Effector memory CD4-positive, alpha-beta T cell (primary cell): Measurements from ENCODE around the gene ARID3A.

Source experiments
- DNase-seq, 3 donors: peaks; one replicate each; pipeline ENCODE4 v3.0.0-alpha.2; 2020
- H3K27ac ChIP-seq: 2 replicates; pipeline ENCODE4 v1.7.0; 2013; ENCODE audit warnings: mild to moderate bottlenecking, low read length, moderate library complexity; ENCODE audit not compliant: insufficient read depth, poor library complexity, severe bottlenecking
- H3K27me3 ChIP-seq: replicated peaks from 2 replicates; pipeline ENCODE4 v1.7.0; 2013; ENCODE audit warnings: mild to moderate bottlenecking, low read length; ENCODE audit not compliant: insufficient read depth, control insufficient read depth, poor library complexity, severe bottlenecking
- H3K36me3 ChIP-seq: 2 replicates; pipeline ENCODE4 v1.7.0; 2013; ENCODE audit warnings: mild to moderate bottlenecking, low read length, moderate library complexity; ENCODE audit not compliant: control insufficient read depth, insufficient read depth
- H3K4me1 ChIP-seq: 2 replicates; pipeline ENCODE4 v1.7.0; 2013; ENCODE audit warnings: low read length, mild to moderate bottlenecking; ENCODE audit not compliant: control insufficient read depth, insufficient read depth, poor library complexity, severe bottlenecking
- H3K4me3 ChIP-seq: 2 replicates; pipeline ENCODE4 v1.7.0; 2013; ENCODE audit warnings: low read length, low read depth, mild to moderate bottlenecking; ENCODE audit not compliant: insufficient read depth, poor library complexity, severe bottlenecking
- H3K9me3 ChIP-seq: 2 replicates; pipeline ENCODE4 v1.7.0; 2013; ENCODE audit warnings: mild to moderate bottlenecking, low read length, moderate library complexity; ENCODE audit not compliant: control insufficient read depth

The ARID3A gene

DNA sequence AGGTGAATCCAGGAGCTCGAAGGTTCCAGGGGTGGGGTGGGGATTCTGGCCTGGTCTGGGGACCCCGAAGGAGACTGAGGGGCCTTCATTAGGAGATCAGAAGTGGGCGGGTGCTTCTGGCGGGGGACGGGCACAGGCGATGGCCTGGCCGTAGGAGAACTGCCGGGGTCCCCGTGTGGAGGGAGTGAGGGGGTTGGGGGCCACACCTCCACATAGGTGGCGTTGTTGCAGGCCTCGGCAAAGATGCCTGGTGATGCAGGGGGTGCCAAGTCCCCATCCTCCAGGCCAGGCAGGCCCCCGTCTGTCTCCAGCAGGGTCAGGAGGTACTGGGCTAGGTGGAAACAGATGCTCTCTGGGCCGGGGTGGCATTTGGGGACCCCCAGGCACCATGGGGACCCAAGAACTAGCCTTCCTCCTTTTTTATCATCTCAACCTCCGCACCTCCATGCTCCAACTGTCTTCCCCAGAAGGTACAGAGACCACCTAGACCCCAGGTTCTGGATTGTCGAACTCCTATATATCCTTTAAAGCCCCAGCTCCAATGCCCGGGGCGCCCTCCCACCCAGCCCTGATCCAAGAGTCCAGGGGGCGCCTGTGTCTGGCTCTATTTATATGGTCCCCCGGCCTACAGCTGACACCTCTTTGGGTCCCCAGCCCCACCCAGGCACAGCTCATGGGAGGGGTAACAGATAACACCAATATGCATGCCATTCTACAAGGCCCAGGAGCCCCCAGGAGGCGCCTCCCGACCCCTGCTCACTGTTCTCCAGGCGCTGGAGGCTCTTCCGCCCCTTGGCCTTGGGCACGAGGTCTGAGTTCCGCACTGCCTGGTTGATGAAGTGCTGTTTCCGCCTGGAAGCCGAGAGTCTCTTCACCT is 24.4 kb upstream of the ARID3A start:
- Histone ChIP-seq H3K36me3 (peaks cover 54% of the 10 kb centered on the region), H3K4me1 (peaks cover 4% of the 10 kb centered on the region), H3K9me3 (no peaks in the 10 kb centered on the region), H3K27ac (no peak overlapping the region), H3K4me3 (no peak overlapping the region), H3K27me3 (no peaks in the 10 kb centered on the region)
- no peak for DNase-seq

DNA sequence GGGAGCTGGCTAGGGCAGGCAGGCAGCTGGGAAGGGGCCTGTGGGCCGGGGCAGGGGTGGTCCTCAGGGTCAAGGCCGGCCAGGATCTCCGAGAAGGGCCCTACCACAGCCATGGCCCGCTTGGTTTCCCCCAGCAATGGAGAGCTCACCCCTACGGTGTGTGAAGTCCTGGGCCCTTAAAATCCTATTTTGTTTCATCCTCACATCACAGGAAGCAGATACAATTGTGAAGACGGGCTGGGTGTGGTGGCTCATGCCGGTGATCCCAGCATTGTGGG is 23.8 kb upstream of the ARID3A start:
- Histone ChIP-seq H3K27me3 (no peaks in the 10 kb centered on the region), H3K27ac (no peak overlapping the region), H3K4me3 (no peak overlapping the region), H3K4me1 (peaks cover 10% of the 10 kb centered on the region), H3K9me3 (no peaks in the 10 kb centered on the region), H3K36me3 (peaks cover 49% of the 10 kb centered on the region)
- DNase-seq: no peak

DNA sequence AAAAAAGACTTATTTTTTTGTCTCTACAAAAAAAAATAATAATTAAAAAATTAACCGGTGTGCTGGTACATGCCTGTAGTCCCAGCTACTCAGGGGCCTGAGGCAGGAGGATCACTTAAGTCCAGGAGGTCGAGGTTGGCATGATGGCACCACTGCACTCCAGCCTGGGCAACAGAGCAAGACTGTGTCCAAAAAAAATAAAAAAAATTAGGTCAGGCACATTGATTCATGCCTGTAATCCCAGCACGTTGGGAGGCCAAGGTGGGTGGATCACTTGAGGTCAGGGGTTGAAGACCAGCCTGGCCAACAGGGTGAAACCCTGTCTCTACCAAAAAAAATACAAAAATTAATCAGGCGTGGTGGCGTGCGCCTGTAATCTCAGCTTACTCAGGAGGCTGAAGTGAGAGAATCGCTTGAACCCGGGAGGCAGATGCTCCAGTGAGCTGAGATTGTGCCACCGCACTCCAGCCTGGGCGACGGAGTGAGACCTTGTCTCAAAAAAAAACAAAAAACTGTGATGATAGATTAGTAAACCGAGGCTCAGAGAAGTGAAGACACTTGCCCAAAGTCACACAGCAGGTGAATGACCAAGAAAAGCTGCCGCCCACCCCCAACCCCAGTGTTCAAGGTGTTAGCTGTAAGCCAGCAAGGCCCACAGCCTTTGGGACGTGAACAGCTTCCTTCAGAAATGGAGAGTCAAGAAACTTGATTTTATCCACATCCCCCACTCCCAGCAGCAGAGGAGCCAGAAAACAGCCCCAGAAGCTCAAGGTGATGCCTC is 23.2 kb upstream of the ARID3A start:
- peaks cover 16% of the 10 kb centered on the region for H3K4me1 ChIP-seq
- H3K9me3 ChIP-seq: no peaks in the 10 kb centered on the region
- no peak overlapping the region for H3K27ac ChIP-seq
- DNase-seq: no peak
- no peak overlapping the region for H3K4me3 ChIP-seq
- H3K36me3 ChIP-seq: peaks cover 43% of the 10 kb centered on the region
- no peaks in the 10 kb centered on the region for H3K27me3 ChIP-seq

DNA sequence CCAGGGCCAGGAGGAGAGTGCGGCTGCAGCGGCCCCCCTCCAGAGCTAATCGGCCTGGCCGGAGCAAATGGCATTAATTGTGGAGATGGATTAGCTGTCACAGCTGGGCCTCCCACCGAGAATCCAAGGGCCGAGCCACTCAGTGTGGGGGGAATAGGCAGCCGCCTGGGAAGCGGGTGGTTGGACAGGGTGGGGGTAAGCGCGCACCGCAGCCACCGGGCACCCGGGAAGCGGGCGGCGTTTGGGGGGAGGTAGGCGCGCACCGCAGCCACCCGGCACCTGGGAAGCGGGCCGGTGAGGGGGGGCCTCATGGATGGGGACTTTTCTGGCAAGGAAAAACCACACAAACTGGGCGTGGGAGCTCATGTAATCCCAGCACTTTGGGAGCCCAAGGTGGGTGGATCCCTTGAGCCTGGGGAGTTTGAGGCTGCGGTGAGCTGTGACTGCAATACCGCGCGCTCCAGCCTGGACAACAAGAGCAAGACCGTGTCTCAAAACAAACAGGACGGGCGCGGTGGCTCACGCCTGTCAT is 22.5 kb upstream of the ARID3A start:
- Histone ChIP-seq H3K4me1 (peaks cover 22% of the 10 kb centered on the region), H3K36me3 (peaks cover 40% of the 10 kb centered on the region)
- no peak for DNase-seq

DNA sequence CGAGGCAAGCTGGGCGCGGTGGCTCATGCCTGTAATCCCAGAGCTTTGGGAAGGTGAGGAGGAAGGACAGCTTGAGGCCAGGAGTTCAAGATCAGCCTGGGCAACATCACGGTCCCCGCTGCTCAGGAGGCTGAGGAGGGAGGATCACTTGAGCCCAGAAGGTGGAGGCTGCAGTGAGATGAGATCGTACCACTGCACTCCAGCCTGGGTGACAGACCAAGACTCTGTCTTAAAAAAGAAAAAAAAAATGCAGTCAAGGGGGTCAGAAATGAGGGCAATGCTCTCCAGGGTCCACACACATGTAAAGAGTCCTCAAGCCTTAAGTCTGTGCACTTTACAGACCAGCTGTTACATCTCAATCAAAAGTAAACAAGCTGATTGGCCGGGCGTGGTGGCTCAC is 21.3 kb upstream of the ARID3A start:
- no peaks in the 10 kb centered on the region for H3K27me3 ChIP-seq
- peaks cover 28% of the 10 kb centered on the region for H3K36me3 ChIP-seq
- H3K27ac ChIP-seq: no peak overlapping the region
- H3K4me3 ChIP-seq: no peak overlapping the region
- peaks cover 32% of the 10 kb centered on the region for H3K4me1 ChIP-seq
- H3K9me3 ChIP-seq: no peaks in the 10 kb centered on the region
- no peak for DNase-seq

More for the DNA sequence above, 22.5 kb upstream of the ARID3A start:
- Histone ChIP-seq H3K27ac (no peak overlapping the region), H3K9me3 (no peaks in the 10 kb centered on the region), H3K4me3 (no peak overlapping the region), H3K27me3 (no peaks in the 10 kb centered on the region)

DNA sequence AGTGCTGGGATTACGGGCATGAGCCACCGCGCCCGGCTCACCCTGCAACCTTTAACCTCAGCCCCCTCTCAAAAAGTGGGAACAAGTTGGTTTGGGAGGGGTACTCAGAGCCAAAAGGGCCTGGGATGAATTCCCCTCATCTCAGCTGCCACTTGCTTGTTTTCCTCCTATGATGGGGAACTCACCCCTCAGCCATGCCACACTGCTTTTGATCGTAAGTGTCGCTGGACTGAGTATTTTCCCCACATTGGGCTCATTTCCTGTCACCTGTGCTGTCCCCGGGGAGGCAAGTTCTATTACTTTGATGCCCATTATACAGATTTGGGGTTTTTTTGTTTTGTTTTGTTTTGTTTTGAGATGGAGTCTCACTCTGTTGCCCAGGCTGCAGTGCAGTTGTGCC is 19.4 kb upstream of the ARID3A start:
- peak overlapping the region; percentile 94 for H3K27ac ChIP-seq
- no peak for DNase-seq

DNA sequence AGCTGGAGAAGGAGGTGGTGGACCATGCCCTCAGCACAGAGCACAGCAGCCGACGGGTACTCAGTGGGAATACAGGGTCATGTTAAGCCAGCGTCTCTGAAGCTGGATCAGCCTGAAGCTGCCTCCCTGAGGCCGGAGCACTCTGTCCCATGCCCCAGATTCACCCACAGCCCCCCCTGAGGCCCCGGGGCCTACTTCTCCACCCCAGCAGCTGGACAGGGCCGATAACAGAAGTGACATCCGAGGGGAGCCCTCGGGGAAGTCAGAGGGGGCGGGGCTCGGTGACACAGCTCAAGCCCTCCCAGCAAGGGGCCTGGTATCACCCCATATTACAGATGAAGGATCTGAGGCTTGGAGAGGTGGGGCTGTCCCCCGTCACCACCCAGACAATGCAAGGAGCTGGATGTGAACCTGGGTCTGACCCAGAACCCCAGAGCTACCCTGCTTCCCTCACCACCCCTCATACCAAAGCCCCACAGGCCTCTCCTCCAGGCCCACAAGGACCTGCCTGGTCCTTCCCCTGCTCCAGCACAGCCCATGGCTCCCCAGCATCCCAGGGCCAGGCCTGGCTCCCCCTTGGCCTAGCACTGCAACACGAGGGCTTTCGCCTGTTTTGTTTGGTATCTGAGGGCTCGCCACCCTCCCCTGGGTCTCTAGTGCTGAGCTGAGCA is 18.5 kb upstream of the ARID3A start:
- Histone ChIP-seq H3K4me3 (no peak overlapping the region), H3K4me1 (peaks cover 51% of the 10 kb centered on the region), H3K27ac (peak overlapping the region; percentile 94), H3K36me3 (peaks cover 11% of the 10 kb centered on the region), H3K27me3 (no peaks in the 10 kb centered on the region), H3K9me3 (no peaks in the 10 kb centered on the region)
- DNase-seq: no peak

More for the DNA sequence above, 19.4 kb upstream of the ARID3A start:
- Histone ChIP-seq H3K36me3 (peaks cover 19% of the 10 kb centered on the region), H3K4me3 (no peak overlapping the region), H3K4me1 (peaks cover 48% of the 10 kb centered on the region), H3K27me3 (no peaks in the 10 kb centered on the region), H3K9me3 (no peaks in the 10 kb centered on the region)

DNA sequence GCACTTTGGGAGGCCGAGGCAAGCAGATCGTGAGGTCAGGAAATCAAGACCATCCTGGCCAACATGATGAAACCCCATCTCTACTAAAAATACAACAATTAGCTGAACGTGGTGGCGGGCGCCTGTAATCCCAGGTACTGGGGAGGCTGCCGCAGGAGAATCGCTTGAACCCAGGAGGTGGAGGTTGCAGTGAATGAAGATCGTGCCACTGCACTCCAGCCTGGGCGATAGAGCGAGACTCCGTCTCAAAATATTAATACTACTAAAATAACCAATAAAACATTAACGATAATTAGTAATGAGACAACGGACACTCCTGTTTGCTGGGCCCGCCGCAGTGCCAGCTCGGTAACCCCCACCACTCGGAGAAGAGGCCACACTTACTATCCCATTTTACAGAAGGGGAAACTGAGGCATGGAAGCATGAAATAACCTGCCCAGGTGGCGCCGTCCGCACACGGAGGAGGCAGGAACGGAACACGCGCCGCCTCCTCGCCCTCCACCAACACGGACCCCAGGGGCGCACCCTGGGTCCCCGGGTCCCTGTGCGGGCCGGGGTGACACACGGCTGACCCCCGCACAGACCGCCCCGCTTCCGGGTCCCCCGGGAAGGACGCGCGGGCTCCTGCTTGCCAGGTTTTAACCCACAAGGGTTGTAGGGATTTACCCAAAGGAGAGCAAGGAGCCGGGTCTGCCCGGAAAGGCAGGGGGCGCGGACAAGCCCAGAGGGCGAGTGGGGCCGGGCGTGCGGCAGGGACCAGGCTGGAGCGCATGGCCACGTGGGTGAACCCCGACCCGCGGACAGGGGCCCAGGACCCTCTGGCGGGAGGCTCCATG is 14.4 kb upstream of the ARID3A start:
- Histone ChIP-seq H3K27ac (peak overlapping the region; percentile 94), H3K4me3 (no peak overlapping the region), H3K9me3 (no peaks in the 10 kb centered on the region), H3K4me1 (peaks cover 53% of the 10 kb centered on the region), H3K36me3 (peaks cover 3% of the 10 kb centered on the region), H3K27me3 (no peaks in the 10 kb centered on the region)
- DNase-seq: no peak
